GM18511 (cell line): Measurements from ENCODE around the gene BFAR.
A peak's percentile ranks its signal among the peaks of the same experiment; 100 is the strongest.
"Not testable (repeated sequence)": the region's sequence is repeated elsewhere in the genome, so short reads cannot be mapped to it uniquely, and the experiment has no call there.

ENCODE experiments used
- ATAC-seq: cut with Tn5 transposase; IDR thresholded peaks from one replicate; pipeline ENCODE4 v1.9.1; 2021; ENCODE audit warnings: mild to moderate bottlenecking, moderate library complexity; ENCODE audit not compliant: unreplicated experiment

Gene BFAR

DNA sequence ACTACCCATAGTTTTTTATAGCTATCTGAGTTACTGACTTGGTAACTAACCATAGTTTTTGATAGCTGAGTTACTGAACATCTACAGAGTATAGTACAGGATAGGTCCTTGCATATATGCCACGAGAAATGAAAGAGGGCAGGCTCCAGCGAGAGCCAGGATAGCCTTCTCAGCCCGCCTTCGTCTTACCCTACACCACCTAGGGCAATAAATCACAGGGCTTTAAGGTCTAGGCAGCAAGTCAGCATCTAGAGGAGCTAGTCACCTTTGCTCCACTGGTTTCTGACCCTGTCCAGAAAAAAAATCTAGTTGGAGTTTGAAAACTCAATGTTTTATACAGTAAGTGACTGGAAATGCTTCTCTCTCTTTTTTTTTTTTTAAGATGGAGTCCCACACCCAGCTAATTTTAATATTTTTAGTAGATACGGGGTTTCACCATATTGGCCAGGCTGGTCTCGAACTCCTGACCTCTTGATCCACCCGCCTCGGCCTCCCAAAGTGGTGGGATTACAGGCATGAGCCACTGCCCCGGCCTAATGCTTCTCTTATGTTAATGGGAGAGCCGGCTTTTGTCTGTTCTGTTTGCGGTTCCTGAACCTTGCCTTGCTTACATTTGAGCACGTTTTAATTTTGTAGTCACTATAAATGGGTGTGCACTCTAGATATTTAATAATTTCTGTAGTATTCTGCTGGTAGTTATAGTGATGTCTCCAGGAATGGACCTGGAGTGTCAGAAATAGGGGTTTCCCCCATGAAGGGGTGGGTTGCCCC lies 2.8 kb downstream of the BFAR start:
- no peak for ATAC-seq

DNA sequence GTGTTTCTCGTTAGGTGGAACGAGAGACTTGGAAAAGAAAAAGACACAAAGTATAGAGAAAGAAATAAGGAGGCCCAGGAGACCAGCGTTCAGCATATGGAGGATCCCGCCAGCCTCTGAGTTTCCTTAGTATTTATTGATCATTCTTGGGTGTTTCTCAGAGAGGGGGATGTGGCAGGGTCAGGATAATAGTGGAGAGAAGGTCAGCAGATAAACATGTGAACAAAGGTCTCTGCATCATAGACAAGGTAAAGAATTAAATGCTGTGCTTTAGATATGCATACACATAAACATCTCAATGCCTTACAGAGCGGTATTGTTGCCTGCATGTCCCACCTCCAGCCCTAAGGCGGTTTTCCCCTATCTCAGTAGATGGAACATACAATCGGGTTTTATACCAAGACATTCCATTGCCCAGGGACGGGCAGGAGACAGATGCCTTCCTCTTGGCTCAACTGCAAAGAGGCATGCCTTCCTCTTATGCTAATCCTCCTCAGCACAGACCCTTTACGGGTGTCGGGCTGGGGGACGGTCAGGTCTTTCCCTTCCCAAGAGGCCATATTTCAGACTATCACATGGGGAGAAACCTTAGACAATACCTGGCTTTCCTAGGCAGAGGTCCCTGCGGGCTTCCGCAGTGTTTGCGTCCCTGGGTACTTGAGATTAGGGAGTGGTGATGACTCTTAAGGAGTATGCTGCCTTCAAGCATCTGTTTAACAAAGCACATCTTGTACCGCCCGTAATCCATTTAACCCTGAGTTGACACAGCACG lies 3.6 kb downstream of the BFAR start:
- not testable (repeated sequence) for ATAC-seq

DNA sequence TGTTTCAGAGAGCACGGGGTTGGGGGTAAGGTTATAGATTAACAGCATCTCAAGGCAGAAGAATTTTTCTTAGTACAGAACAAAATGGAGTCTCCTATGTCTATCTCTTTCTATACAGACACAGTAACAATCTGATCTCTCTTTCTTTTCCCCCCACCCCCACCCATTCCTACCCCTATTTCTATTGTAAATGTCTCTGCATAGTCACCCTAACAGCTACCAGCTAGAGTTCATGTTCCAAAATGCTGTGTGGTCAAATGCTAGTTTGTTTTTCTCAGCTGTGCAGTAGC lies 4.1 kb downstream of the BFAR start:
- ATAC-seq: not testable (repeated sequence)

DNA sequence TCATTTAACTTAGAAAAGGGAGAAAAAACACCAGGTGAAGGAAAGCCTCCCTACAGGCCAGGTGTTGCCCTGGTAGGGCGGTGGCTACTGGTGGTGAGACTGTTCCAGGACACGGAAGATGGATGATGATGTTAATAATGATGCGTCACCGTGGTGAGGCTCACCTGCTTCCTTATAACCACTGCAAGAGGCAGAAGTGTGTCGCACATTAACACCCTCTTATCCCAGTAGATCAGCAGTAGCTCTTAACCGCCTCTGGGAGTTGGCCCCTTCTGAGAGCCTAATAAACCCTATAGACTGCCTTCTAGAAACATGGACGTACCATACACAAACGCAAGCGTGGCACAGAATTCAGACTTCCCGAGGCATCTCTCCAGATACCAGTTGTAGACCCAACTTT lies 7.8 kb downstream of the BFAR start:
- ATAC-seq: no peak

DNA sequence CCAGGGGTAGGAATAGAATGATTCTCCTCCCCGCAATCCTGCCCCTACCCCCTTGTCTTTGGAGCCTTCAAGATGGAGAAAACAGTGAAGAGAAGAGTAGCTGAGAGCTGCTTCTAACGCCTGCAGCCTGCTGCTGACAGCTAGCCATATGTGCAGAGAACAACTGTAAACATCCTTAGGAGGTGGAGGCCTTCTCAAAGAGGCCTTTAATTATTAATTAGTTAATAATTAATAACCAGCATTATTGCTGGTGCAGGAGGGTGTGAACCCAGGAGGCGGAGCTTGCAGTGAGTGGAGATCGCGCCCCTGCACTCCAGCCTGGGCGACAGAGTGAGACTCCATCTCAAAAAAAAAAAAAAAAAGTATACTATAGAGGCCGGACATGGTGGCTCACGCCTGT lies 8.5 kb downstream of the BFAR start:
- ATAC-seq: no peak

DNA sequence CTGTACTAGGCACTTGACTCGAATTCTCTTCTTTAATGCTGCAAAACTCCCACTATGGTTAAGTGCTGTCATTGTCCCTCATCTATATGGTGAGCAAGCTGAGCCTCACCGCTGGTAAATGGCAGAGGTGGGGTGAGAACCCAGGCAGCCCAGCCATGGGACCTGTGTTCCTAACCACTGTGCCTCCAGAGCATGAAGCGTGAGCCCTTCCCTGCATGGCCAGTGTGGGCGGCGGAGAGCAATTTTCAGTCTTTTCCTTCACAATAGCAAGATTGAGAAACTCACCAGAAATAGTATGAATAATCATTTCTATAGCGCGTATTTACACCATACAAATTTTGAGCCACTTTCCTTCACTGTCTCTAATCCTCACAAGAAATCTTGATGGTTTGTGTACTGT lies 9.2 kb downstream of the BFAR start:
- no peak for ATAC-seq

DNA sequence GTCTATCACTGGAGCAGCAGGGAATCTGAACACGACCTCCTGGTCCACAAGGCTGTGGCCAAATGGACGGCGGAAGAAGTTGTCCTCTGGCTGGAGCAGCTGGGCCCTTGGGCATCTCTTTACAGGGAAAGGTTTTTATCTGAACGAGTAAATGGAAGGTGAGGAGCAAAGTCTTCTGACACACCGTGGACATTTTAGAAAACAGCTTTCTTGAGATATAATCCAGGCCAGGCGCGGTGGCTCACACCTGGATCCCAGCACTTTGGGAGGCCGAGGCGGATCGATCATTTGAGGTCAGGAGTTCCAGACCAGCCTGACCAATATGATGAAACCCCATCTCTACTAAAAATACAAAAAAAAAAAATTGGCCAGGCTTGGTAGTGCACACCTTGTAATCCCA lies 17.1 kb downstream of the BFAR start:
- no peak for ATAC-seq

DNA sequence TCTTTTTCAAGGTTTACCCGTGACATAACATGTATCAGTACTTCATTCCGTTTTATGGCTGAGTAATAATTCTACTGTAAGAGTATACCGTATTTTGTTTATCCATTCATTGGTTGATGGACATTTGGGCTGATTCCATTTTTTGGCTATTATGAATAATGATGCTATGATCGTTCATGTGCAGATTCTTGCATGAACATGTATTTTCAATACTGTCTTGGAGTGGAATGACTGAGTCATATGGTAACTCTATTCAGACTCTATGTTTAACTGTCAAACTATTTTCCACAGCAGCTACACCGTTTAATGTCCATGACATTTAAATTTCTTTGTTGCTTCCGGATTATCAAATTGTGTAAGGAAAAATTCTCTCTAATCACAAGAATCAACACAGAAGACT lies 17.9 kb downstream of the BFAR start:
- ATAC-seq: no peak

DNA sequence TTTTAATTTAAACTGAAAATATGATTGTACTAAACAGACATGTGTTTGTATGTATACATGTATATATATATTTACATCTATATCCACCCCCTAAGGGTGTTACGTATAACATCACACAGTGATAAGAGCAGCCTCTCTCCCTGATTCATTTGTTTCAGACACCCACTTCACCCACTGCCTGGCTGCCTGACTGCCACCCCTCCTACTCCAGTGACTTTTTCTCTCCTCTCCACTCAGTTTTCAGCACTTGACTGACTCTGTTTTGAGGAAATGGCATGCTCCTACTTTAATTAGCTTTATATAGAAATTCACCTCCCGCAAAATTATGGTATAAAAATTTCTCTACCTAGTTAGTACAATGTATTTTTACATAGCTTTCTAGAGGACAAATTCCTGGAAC lies 20.0 kb downstream of the BFAR start:
- ATAC-seq: no peak

DNA sequence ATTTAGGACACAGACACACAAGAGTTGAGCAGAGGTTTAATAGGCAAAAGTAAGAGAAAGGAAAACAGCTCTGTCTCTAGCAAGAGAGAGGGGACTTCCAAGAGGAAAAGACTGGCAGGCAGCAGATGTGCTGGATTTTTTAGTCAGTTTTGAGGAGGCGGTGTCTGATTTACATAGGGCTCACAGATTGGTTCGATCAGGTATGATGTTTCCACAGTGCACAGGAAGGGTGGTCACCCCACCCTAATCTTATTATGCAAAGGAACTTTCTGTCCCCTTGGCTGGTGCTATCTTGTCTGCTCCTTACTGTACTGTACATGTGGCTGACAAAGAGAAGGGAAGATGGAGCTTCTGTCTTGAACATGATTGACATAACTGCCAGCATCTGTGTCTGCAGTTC lies 25.3 kb downstream of the BFAR start:
- ATAC-seq: no peak

DNA sequence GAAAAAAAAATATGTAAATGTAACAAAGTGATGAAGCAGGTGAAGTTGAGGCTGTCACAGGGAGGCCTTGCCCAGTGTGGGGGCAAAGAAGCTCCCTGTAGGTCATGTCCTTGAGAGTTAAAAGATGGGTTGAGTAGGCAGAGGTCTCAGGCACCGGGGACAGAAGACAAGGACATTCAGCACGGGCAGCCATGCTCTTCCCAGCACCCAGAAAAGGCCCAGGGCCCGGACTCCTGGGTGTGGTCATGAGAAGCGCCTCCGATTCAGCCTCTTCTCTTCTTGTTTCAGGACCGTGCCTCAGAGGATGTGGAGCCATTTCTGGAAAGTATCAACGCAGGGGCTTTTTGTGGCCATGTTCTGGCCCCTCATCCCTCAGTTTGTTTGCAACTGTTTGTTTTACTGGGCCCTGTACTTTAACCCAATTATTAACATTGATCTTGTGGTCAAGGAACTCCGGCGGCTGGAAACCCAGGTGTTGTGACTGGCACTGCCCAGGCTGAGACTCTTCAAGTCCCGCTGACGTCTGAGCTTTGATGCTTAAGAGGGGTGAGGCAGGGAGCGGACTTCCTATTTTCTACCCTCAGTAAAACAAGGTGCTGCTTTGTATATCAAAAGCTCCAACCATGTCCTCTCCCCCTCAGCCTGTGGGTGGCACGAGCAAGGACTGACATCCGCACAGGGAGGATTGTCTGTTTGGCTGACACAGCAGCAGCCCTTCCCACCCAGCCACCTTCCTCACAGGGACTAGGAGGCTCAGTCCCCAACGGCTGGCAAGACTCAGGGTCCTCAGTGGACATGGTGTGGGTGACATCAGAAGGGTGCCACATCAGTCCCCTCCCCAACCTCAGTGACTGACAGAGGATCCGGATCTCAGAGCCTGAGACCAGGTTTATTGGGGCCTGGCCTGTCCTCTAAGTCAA lies 34.9 kb downstream of the BFAR start:
- ATAC-seq: no peak

DNA sequence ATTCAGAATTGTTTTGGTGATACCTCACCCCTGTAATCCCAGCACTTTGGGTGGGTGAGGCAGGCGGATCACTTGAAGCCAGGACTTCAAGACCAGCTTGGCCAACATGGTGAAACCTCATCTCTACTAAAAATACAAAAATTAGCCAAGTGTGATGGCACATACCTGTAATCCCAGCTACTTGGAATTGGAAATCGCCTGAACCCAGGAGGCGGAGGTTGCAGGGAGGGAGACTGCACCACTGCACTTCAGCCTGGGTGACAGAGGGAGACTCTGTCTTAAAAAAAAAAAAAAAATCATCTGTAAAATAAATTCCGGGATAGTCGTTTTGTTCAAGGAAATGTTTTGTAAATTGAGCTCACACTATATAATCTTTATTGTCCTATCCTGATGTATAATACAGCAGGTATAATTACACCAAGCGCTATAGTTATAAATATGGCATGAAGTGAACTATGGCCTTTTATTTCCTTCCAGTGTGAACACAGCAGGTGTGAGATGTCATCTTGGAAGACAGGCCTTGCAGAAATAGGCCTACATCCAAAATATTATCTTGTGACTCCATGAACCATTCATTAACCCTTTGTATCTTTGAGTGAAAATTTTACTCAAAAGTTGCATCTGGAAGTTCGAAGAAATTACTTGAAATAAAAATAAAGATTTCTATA lies 35.9 kb downstream of the BFAR start:
- ATAC-seq: no peak

DNA sequence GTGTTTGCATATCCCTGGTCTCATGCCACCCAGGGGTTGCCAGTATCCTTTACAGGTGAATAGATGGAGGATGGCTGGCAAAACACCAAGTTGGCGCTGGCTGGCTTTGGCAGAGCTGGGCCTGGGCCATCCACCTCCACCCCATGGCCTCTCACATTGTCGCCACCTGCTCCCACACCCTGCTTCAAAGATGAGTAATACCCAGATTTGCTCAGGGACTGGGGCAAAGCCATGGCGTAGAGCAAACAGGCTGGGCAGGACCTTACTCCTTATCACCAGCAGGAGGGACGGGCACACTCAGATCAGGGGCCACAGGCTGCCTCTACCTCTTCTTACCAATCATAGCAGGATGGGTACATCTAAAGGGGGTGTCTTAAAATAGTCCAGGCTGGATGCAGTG lies 37.0 kb downstream of the BFAR start:
- ATAC-seq: no peak

DNA sequence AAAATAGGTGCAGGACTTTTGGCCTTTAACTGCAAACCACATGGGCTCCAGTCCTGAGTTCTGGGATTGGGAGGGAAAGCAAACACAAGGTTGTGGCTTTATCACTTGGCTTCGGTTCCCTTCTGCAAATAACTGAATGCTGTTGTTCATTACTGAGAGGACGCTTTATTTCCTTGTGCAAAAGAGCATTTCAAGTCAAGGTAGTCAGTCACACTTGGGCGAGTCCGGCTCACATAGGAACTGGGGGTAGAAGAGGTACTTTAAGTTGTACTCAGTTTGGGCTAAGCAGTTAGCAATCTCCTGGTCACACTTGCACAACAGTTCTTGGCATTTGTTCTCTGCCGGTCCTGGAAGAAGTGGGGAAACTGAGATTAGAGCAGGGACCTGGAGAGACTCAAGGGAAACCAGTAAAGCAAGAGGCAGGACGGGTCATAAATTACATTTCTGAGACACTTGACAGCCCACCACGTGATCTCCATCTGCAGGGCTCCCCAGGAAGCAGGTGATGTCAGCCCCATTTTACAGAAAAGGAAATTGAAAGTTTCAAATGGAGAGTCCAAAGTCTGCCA lies 39.7 kb downstream of the BFAR start:
- ATAC-seq: peak; percentile 80

DNA sequence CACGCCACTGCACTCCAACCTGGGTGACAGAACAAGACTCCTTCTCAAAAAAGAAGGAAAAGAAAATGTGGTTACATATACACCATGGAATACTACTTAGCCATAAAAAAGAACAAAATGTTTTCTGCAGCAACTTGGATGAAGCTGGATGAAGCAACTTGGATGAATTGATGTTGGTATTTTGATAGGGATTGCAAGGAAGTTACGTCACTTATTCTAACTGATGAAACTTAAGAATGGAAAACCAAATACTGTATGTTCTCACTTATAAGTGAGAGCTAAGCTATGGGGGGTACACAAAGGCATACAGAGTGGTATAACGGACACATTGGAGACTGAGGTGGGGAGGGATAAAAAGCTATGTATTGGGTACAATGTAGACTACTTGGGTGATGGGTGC lies 43.9 kb downstream of the BFAR start:
- no peak for ATAC-seq

DNA sequence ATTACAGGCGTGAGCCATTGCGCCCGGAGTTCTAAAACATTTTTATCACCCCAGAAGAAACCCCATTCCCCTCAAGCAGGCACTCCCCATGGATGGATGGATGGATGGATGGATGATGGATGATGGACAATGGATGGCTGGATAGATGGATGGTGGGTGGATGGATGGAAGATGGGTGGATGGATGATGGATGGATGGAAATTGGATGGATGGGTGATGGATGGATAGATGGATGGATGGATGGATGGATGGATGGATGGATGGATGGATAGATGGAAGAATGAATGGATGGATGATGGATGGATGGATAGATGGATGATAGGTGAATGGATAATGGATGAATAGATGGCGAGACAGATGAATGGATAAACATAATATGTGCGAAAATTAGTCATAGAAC lies 44.9 kb downstream of the BFAR start:
- ATAC-seq: no peak

DNA sequence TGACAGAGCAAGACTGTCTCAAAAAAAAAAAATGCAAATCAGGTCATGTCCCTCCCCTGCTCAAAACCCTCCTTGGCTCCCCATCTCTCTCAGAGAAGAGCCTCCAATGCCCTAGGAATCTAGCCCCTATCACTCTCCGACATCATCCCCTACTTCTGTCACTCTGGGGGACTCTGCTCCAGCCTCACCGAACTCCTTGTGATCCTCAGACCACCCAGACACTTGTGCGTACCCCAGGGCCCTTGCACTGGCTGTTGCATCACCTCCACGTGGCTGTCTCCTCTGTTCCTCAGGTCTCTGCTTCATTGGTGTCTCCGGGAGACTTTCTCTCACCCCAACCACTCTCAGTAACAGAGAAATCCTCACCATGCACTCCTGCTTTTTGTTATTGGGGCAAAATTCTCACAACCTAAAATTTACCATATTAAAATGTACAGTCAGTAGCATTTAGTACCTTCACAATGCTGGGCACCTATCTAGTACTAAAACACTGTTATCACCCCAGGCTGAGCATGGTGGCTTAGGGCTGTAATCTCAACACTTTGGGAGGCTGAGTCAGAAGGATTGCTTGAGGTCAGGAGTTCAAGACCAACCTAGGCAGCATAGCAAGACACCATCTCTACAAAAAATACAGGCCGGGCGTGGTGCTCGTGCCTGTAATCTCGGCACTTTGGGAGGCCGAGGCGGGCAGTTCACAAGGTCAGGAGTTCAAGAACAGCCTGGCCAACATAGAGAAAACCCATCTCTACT lies 46.2 kb downstream of the BFAR start:
- ATAC-seq: no peak

DNA sequence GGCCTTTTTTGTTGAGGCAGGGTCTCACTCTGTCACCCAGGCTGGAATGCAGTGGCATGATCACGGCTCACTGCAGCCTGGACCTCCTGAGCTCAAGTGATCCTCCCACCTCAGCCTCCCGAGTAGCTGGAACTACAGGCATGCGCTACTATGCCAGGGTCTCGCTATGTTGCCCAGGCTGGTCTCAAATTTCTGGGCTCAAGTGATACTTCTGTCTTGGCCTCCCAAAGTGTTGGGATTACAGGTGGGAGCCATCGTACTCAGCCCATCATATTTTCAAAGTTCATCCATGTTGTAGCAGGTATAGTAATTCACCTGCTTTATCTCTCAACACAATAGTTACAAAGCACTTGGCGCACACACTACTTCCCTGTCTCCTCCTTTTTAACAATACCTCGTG lies 47.6 kb downstream of the BFAR start:
- ATAC-seq: not testable (repeated sequence)

DNA sequence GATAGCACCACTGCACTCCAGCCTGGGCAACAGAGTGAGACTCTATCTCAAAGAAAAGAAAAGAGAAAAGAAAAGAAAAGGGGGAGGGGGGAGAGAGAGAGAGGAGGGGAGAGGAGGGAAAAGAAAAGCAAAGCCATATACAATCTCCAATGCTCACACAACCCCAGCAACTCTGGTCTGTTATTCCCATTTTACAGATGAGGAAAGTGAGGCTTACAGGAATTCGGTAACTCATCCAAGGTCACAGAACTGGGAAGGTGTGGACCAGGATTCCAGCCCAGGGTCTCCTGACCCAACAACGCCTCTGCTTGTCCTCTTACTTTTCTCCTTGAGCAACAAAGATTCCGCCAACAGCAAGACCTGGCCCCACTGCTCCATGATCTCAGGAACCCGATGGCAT lies 48.4 kb downstream of the BFAR start:
- ATAC-seq: no peak

DNA sequence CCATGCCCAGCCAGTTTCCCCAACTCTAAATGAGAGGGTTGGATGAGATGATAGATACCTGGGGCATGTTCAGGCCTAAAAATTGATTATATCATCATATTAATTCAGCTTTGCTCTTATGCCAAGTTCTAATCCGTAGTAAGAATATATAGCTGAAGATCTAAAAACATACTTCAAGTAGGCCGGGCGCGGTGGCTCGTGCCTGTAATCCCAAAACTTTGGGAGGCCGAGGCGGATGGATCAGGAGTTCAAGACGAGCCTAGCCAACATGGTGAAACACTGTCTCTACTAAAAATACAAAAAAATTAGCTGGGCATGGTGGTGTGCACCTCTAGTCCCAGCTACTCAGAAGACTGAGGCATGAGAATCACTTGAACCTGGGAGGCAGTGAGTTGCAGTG lies 49.4 kb downstream of the BFAR start:
- no peak for ATAC-seq
